GM18505 (cell line): Measurements from ENCODE around the gene CACNA2D1.
"Not testable (repeated sequence)": the region's sequence is repeated elsewhere in the genome, so short reads cannot be mapped to it uniquely, and the experiment has no call there.

ENCODE experiments used
- ATAC-seq: cut with Tn5 transposase; IDR thresholded peaks from one replicate; pipeline ENCODE4 v1.9.1; 2021; ENCODE audit not compliant: unreplicated experiment
- POLR2A ChIP-seq: IDR thresholded peaks from 4 replicates; pipeline ENCODE4 v1.6.1; 2011; ENCODE audit warnings: borderline replicate concordance; ENCODE audit not compliant: insufficient read depth, insufficient read length; ENCODE audit errors: extremely low read depth

The CACNA2D1 gene

DNA sequence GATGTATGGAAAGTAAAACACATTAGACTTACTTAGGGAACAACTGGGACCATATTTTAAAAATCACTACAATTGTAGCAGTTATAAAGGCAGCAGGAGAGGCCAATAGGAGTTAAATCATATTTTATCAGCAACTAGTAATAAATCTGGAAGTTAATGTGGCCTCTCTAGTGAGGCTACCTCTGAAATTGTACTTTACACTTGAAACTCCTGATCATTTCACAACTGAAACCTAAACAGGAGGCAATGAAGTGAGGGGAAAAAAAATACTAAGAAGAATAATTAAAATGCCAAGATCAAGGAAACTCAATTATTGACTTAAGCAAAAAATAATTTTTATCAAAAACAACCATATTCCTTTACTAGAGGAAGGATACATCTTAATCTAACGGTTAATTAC lies 408.1 kb downstream of the CACNA2D1 start:
- no peak for ATAC-seq
- TF ChIP-seq POLR2A: no peak

DNA sequence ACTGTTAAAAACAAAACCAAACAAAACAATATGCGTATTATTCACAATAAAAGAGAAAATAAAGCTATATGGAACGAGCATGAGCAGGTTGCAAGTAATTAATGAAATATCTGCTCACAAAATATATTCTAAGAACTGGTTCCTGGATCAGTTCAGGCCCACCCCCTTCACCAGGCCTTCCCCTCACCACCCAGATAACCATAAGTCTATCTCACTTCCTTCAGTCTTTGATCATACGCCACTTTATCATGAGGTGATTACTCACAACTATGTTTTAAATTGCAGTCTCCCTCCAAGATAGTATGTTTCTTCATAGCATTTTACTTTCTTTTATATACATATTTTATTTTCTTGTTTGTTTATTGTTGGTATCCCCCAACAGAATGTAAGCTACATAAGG lies 410.7 kb downstream of the CACNA2D1 start:
- ATAC-seq: no peak
- TF ChIP-seq POLR2A: no peak

DNA sequence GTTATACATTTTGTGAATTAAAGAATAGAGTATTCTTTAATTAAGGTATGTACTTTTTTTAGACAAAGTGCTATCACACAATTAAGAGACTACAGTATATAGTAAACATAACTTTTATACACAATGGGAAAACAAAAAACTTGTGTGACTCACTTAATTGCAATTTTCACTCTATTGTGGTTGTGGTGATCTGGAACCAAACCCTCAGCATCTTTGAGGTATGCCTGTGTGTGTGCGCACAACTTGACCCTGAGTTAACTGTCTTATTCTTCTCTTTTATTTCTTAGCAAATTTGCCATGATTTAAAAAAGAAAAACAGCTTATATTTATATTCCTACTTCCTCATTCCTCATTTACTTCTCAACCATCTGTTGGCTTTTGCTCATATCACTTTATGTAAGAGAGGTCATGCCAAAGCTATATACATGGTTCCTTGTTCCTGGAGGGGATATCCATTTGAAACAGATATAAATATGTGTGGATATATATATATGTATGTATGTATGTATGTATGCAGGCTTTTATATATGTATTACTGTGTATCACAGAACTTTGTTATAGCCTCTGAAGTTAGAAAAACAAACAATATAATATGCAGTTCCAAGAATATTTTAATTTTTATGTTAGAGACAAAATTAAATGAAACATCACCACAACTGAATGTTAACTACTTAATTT lies 414.2 kb downstream of the CACNA2D1 start:
- ATAC-seq: no peak
- TF ChIP-seq POLR2A: no peak

DNA sequence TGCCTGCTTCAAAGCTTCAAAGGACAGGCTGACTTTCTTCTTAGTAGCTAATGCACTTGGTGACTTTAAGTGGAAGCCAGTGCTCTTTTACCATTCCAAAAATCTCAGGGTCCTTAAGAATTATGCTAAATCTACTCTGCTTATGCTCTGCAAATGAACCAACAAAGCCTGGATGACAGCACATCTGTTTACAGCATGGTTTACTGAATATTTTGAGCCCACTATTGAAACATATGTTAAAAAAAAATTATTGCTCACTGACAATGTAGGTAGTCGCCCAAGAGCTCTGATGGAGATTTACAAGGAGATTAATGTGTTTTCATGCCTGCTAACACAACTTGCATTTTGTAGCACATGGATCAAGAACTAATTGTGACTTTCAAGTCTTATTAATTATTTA lies 415.5 kb downstream of the CACNA2D1 start:
- no peak for ATAC-seq
- no peak for TF ChIP-seq POLR2A

DNA sequence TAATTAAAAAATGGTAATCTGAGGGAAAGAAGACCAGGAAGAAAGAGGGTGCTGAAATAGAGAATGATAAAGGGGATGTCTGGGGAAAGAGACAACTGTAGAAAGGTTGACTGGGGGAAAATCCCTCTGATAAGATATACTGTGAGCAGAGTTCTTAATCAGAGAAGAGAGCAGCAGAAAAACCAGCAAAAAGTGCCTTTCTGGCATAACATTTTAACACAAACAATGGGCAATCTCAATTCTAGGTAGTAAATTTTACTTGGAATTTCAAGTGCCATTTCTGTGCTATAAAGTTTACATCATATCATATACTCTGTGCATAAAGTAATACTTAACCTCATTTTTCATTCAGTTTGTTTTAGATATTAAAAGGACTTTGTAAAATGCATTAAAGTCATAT lies 421.9 kb downstream of the CACNA2D1 start:
- TF ChIP-seq POLR2A: no peak
- no peak for ATAC-seq

DNA sequence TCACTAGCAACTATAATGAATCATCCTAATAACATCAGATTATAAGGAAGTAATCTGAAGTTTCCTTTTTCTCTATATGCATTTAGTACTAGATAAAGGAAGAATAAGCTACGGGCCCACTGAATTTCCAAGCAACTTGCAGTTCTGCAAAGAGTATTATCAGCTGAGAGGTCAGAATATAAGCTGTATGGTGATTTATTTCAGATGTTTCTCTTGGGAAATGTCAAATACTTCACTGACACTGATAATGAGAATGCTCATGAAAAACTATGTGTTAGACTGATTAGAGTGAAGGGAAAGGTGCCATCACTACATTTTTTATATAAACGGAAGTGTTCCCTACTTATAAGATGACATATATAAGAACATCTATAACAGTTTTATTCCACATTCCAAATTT lies 422.5 kb downstream of the CACNA2D1 start:
- no peak for ATAC-seq
- no peak for TF ChIP-seq POLR2A

DNA sequence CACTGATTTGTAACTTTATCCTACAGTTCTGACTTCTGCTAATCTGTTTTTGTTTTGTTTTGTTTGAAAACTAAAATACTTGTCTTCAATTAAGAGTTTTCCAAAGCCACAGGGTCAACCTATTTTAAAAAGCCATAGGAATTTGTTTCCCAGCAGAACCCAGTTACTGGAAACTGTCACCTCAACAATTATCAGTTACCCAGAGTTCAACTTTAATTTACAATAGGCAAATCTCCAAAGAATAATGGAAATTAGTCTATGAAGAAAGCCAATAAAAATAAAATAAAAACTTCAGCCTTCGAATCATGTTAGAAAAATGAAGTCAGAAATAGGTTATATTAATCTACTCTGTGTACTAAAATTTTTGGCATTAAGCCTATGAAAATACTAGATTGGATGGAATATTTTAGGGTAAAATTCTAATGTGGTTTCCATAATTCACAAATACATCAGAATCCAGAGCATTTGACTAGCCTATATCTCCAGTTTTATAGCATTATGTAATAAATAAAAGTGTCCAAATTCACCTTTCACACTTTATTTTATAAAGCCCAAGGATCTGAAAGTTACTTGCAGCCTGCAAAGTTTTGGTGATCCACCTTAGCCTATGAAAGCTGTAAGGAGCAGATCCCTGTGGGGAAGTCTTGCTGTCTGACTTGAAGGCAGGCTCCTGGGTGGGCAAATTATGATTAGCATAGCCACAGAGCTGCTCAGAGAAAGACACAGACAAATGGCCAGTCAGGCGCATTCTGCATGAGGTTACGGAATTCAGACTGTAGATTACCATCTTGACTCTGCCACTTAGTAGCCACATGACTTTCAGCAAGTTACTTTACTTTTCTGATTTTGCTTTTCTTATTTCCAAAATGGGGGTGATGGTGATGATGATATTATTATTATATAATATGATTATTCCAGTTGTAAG lies 423.8 kb downstream of the CACNA2D1 start:
- no peak for ATAC-seq

DNA sequence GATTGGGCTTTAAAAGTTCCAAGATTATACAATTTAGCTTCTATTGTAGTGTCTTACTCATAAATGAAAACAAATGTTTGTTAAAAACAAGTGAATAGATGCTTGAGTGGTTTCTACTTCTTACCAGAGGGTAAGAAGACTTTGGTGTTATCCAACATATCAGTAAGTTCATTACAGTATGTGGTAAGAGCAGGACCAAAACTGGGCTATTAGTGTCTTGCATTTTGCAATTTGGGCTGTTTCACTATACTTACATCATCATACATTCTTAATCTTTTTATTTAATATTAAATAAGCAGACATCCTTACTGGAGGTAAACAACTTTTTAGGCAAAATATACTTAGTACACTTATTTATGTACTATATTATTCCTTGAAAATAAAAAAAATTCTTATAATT lies 425.4 kb downstream of the CACNA2D1 start:
- no peak for TF ChIP-seq POLR2A
- ATAC-seq: no peak

More for the DNA sequence above, 423.8 kb downstream of the CACNA2D1 start:
- no peak for TF ChIP-seq POLR2A

DNA sequence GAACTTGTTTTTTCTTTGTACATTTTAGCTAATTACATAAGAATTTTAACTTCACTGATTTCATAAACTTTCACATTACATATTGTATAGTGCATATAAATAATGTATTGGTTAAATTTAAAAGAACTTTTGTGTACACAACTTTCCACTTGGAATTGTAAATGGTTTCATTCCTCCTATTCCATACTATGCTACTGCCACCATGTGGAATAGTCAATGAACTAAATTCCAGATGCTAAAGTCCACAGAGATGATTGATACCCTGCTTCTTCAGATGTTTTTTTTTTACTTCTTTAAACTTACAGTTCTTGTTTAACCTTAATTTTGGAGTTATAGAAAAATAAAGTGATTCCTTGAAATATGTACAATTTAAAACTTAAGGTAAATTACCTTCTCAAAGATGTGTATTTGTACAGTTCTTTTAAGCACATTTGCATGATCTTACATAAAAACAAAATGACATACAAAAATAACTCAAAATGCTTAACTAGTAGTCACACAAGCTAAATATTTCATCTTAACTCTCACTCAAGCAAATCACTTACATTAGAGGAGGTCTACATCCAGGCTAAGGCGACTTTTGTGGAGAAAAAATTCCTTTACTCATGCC lies 426.1 kb downstream of the CACNA2D1 start:
- ATAC-seq: no peak
- TF ChIP-seq POLR2A: no peak

DNA sequence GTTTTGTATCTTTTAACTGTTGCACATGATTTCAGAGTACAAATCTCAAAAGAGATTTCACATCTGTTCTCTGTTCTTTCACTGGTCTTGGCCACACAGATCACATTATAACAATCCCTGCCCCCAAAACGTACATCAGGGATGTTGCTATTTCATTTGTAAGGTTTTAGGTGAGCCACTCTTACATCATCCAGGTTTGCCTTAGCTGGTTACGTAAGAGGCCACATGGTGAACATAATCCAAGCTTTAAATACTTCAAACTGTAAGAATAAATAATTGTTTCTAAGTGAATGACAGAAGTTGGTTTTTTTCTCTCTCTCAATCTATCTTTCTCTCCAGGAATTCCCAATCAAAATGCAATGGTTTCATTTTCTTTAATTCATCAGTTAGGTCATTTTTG lies 427.8 kb downstream of the CACNA2D1 start:
- TF ChIP-seq POLR2A: no peak
- no peak for ATAC-seq

DNA sequence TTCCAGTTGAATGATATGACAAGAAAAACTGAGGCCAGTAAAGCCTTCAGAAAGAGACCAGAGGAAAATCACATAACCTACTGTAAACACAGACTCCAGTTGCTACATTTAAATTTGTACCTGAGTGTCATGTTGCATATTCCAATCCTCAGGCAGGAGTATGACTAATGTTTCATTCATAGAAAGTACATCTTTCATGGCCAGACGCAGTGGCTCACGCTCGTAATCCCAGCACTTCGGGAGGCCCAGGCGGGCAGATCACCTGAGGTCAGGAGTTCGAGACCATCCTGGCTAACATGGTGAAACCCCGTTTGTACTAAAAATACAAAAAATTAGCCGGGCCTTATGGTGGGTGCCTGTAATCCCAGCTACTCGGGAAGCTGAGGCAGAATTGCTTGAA lies 429.0 kb downstream of the CACNA2D1 start:
- ATAC-seq: not testable (repeated sequence)

DNA sequence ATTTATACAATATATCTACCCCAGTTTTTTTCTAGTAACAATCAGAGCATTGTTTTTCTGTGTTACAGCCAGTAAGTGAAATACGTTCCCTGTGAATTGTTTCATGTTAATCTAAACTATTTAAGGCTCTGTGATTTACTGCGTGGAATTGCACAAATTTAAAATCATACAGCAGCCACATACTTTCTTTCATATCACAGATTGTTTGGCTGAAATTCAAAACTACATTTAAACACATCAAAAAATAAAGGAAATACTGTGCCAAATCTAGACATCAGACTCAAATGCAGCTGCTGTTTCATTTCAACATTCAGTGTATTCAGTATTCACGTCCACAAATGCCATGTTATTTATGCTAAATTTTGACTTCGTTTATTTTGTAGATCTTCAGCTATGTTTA lies 431.1 kb downstream of the CACNA2D1 start:
- no peak for TF ChIP-seq POLR2A
- ATAC-seq: no peak

DNA sequence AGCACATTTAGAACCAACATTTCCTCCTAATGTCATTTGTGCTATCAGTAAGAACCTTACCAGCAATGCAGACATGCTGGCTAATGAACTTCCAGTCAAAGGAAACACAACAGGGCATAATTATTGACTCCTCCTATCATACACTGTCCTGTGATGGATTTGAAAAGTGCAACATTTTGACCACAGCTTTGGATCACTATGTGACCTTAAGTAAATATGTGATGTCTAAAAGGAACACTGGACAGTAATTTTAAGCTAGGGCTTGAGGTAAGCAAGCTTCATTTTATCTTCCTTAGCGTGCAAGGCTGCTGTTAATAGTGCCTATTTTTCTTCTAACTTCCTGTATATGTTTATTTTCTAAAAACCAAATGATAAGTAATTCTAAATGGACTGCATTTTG lies 433.2 kb downstream of the CACNA2D1 start:
- no peak for TF ChIP-seq POLR2A
- no peak for ATAC-seq

DNA sequence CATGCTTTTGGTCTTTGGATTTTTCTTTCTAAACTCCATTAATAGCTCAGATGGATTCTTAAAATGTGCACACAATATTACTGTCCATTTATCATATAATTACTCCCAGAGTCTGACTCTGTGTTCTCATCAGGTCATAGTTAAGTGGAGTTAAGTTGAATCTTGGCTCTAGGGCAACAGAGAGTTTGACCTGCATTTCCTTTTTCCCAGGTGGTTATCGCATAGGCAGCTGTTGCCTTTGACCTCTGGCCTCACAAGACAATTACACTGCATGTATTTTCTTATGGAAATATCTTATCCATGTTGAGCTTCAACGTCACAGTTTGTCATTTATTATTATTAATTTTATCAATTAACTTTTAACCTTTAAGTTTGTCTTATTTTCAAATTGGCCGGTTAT lies 436.3 kb downstream of the CACNA2D1 start:
- ATAC-seq: no peak
- TF ChIP-seq POLR2A: no peak
